Measurements from ENCODE around the gene SNCB.

SNCB gene

GRCh38 chr5:176594554-176594953 is 35.8 kb downstream of the SNCB start:
- TF ChIP-seq SIN3A (IDR thresholded peaks at IDR 0.05; ENCODE audit: borderline replicate concordance, insufficient read depth, low read length) (no peak), FOXP2 (optimal IDR thresholded peaks at IDR 0.05; ENCODE audit: borderline replicate concordance, extremely low read depth, extremely low read length, insufficient read depth) (no peak), TAF1 (IDR thresholded peaks at IDR 0.05; ENCODE audit: borderline replicate concordance, insufficient read depth, low read length) (no peak)
- TF ChIP-seq, protein P1, sequence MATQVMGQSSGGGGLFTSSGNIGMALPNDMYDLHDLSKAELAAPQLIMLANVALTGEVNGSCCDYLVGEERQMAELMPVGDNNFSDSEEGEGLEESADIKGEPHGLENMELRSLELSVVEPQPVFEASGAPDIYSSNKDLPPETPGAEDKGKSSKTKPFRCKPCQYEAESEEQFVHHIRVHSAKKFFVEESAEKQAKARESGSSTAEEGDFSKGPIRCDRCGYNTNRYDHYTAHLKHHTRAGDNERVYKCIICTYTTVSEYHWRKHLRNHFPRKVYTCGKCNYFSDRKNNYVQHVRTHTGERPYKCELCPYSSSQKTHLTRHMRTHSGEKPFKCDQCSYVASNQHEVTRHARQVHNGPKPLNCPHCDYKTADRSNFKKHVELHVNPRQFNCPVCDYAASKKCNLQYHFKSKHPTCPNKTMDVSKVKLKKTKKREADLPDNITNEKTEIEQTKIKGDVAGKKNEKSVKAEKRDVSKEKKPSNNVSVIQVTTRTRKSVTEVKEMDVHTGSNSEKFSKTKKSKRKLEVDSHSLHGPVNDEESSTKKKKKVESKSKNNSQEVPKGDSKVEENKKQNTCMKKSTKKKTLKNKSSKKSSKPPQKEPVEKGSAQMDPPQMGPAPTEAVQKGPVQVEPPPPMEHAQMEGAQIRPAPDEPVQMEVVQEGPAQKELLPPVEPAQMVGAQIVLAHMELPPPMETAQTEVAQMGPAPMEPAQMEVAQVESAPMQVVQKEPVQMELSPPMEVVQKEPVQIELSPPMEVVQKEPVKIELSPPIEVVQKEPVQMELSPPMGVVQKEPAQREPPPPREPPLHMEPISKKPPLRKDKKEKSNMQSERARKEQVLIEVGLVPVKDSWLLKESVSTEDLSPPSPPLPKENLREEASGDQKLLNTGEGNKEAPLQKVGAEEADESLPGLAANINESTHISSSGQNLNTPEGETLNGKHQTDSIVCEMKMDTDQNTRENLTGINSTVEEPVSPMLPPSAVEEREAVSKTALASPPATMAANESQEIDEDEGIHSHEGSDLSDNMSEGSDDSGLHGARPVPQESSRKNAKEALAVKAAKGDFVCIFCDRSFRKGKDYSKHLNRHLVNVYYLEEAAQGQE (IDR thresholded peaks at IDR 0.05; ENCODE audit: insufficient read depth in 1 of 2, low read depth in 2 of 2, low read length in 2 of 2) = no peak

- TF ChIP-seq TAF1 (IDR thresholded peaks at IDR 0.05; ENCODE audit: borderline replicate concordance, insufficient read depth, low read length) (no peak), POLR2AphosphoS5 (IDR thresholded peaks at IDR 0.05; ENCODE audit: low read depth, low read length) (no peak), SIN3A (IDR thresholded peaks at IDR 0.05; ENCODE audit: borderline replicate concordance, insufficient read depth, low read length) (no peak), FOXP2 (optimal IDR thresholded peaks at IDR 0.05; ENCODE audit: borderline replicate concordance, extremely low read depth, extremely low read length, insufficient read depth) (no peak)
- TF ChIP-seq, protein P1 (IDR thresholded peaks at IDR 0.05; ENCODE audit: insufficient read depth in 1 of 2, low read depth in 2 of 2, low read length in 2 of 2) = no peak
These were observed 37.0 kb downstream of the SNCB start for GRCh38 chr5:176593273-176593869.

- TF ChIP-seq TAF1 (IDR thresholded peaks at IDR 0.05; ENCODE audit: borderline replicate concordance, insufficient read depth, low read length) (no peak), POLR2AphosphoS5 (IDR thresholded peaks at IDR 0.05; ENCODE audit: low read depth, low read length) (no peak), FOXP2 (optimal IDR thresholded peaks at IDR 0.05; ENCODE audit: borderline replicate concordance, extremely low read depth, extremely low read length, insufficient read depth) (no peak), SIN3A (IDR thresholded peaks at IDR 0.05; ENCODE audit: borderline replicate concordance, insufficient read depth, low read length) (no peak)
- TF ChIP-seq, protein P1 (IDR thresholded peaks at IDR 0.05; ENCODE audit: insufficient read depth in 1 of 2, low read depth in 2 of 2, low read length in 2 of 2) = no peak
These were observed 37.8 kb downstream of the SNCB start for GRCh38 chr5:176592573-176592972.

DNA sequence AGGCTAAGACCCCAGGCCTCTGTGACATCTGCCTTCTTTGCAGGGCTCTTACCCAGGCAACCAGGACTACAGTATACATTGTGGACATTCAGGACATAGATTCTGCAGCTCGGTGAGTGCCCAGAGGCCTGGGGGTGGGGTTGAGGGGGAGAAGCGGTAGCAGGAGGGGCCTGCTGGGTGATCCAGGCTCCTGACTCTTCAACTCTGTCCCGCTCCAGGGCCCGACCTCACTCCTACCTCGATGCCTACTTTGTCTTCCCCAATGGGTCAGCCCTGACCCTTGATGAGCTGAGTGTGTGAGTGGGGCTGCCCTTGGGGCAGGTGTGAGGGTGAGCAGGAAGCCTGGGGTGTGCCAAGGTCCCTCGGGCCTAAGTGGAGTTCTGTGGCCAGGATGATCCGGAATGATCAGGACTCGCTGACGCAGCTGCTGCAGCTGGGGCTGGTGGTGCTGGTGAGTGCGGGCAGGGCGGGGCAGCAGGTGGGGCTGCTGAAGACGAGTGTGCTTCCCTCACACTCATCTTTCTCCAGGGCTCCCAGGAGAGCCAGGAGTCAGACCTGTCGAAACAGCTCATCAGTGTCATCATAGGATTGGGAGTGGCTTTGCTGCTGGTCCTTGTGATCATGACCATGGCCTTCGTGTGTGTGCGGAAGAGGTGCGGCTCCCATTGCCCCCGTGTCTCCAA is 40.2 kb downstream of the SNCB start:
- TF ChIP-seq POLR2AphosphoS5 (IDR thresholded peaks at IDR 0.05; ENCODE audit: low read depth, low read length) (no peak), TAF1 (IDR thresholded peaks at IDR 0.05; ENCODE audit: borderline replicate concordance, insufficient read depth, low read length) (no peak), FOXP2 (optimal IDR thresholded peaks at IDR 0.05; ENCODE audit: borderline replicate concordance, extremely low read depth, extremely low read length, insufficient read depth) (no peak), SIN3A (IDR thresholded peaks at IDR 0.05; ENCODE audit: borderline replicate concordance, insufficient read depth, low read length) (no peak)
- TF ChIP-seq, protein P1 (IDR thresholded peaks at IDR 0.05; ENCODE audit: insufficient read depth in 1 of 2, low read depth in 2 of 2, low read length in 2 of 2) = no peak

Data from PFSK-1 (cell line).